NCI-H510A treated with DMSO at 0.1 percent for 48 hours (cell line): ENCODE results near the gene SCN8A.

Experiments used
- DNase-seq: peaks from one replicate; lab custom pipeline; 2025; lab: John Stamatoyannopoulos, UW

Gene SCN8A

GRCh38 chr12:51721282-51721940, 130.4 kb downstream of the SCN8A start:
- DNase-seq, result no peak

GRCh38 chr12:51722431-51722830, 131.4 kb downstream of the SCN8A start:
- DNase-seq, result no peak

- DNase-seq, result no peak
Observed at GRCh38 chr12:51726161-51726560, 135.1 kb downstream of the SCN8A start.

GRCh38 chr12:51726931-51727330, 135.9 kb downstream of the SCN8A start:
- DNase-seq, result no peak

GRCh38 chr12:51729331-51729730, 138.3 kb downstream of the SCN8A start:
- no peak for DNase-seq

GRCh38 chr12:51730745-51731144, 139.7 kb downstream of the SCN8A start:
- no peak for DNase-seq

GRCh38 chr12:51740536-51740935, 149.5 kb downstream of the SCN8A start:
- no peak for DNase-seq

- DNase-seq, result no peak
Observed at GRCh38 chr12:51744235-51744634, 153.2 kb downstream of the SCN8A start.

- DNase-seq, result no peak
Observed at GRCh38 chr12:51744957-51745356, 153.9 kb downstream of the SCN8A start.

GRCh38 chr12:51746416-51746815, 155.4 kb downstream of the SCN8A start:
- DNase-seq, result no peak

- DNase-seq, result no peak
Observed at GRCh38 chr12:51748235-51748634, 157.2 kb downstream of the SCN8A start.

- no peak for DNase-seq
Observed at GRCh38 chr12:51749206-51749985, 158.4 kb downstream of the SCN8A start.

GRCh38 chr12:51749986-51750317, 158.9 kb downstream of the SCN8A start:
- no peak for DNase-seq

GRCh38 chr12:51751661-51752060, 160.6 kb downstream of the SCN8A start:
- DNase-seq, result no peak

- DNase-seq, result no peak
Observed at GRCh38 chr12:51752234-51752889, 161.3 kb downstream of the SCN8A start.

GRCh38 chr12:51753980-51754675, 163.1 kb downstream of the SCN8A start:
- no peak for DNase-seq

GRCh38 chr12:51755251-51755650, 164.2 kb downstream of the SCN8A start:
- DNase-seq, result no peak

GRCh38 chr12:51759175-51759574, 168.1 kb downstream of the SCN8A start:
- DNase-seq, result no peak

- DNase-seq, result no peak
Observed at GRCh38 chr12:51759695-51760094, 168.7 kb downstream of the SCN8A start.

- DNase-seq, result no peak
Observed at GRCh38 chr12:51760231-51760630, 169.2 kb downstream of the SCN8A start.

GRCh38 chr12:51763743-51764142, 172.7 kb downstream of the SCN8A start:
- no peak for DNase-seq

- no peak for DNase-seq
Observed at GRCh38 chr12:51766067-51766676, 175.1 kb downstream of the SCN8A start.
